Measurements from ENCODE around the gene UTP3.
"Not testable (repeated sequence)": the region's sequence is repeated elsewhere in the genome, so short reads cannot be mapped to it uniquely, and the experiment has no call there.

UTP3 gene

GRCh38 chr4:70700712-70701111 is 12.4 kb downstream of the UTP3 start:
- no peak for DNase-seq
- intact Hi-C loops (cut with DNase I; ENCODE audit: low total_unique reads) = no loop called here

GRCh38 chr4:70701271-70701670 is 12.9 kb downstream of the UTP3 start:
- no peak for DNase-seq
- Histone ChIP-seq H3K27me3 (no peaks in the 10 kb centered on the region), H3K27ac (no peak overlapping the region), H3K9me3 (no peaks in the 10 kb centered on the region), H3K36me3 (peaks cover 0 to under 1% (median 0%) of the 10 kb centered on the region in 3 donors), H3K4me3 (no peak overlapping the region), H3K4me1 (peaks cover 0 to 7% (median 3%) of the 10 kb centered on the region in 4 donors)
- intact Hi-C loops (cut with DNase I; ENCODE audit: low total_unique reads) = no loop called here
- no peak for TF ChIP-seq CTCF (IDR thresholded peaks at IDR 0.05)

More at GRCh38 chr4:70700712-70701111, 12.4 kb downstream of the UTP3 start:
- Histone ChIP-seq H3K9me3 (no peaks in the 10 kb centered on the region), H3K4me1 (peaks cover 0 to 5% (median 0%) of the 10 kb centered on the region in 4 donors), H3K4me3 (no peak overlapping the region), H3K27me3 (no peaks in the 10 kb centered on the region), H3K36me3 (peaks cover 0 to 5% (median 0%) of the 10 kb centered on the region in 3 donors), H3K27ac (no peak overlapping the region)
- TF ChIP-seq CTCF (IDR thresholded peaks at IDR 0.05) = no peak

GRCh38 chr4:70702592-70702991 is 14.3 kb downstream of the UTP3 start:
- DNase-seq; H3K27ac ChIP-seq; intact Hi-C loops (cut with DNase I; ENCODE audit: low total_unique reads): not testable (repeated sequence)

GRCh38 chr4:70703619-70704214 is 15.4 kb downstream of the UTP3 start:
- Histone ChIP-seq H3K9me3 (no peaks in the 10 kb centered on the region), H3K36me3 (no peaks in the 10 kb centered on the region)
- intact Hi-C loops (cut with DNase I; ENCODE audit: low total_unique reads) = loop anchor here (2.0 kb wide), 1 partner anchor 15 kb away; the partner anchor contains the start of gene UTP3

More at GRCh38 chr4:70702592-70702991, 14.3 kb downstream of the UTP3 start:
- peaks cover 0 to 19% (median 11%) of the 10 kb centered on the region in 4 donors for H3K4me1 ChIP-seq
- not testable (repeated sequence) for H3K27me3 ChIP-seq, H3K9me3 ChIP-seq, H3K4me3 ChIP-seq, H3K36me3 ChIP-seq

GRCh38 chr4:70704215-70704930 is 16.0 kb downstream of the UTP3 start:
- no peaks in the 10 kb centered on the region for H3K36me3 ChIP-seq
- intact Hi-C loops (cut with DNase I; ENCODE audit: low total_unique reads) = loop anchor here (2.0 kb wide), 1 partner anchor 16 kb away; the partner anchor contains the start of gene UTP3
- H3K9me3 ChIP-seq = no peaks in the 10 kb centered on the region
- H3K4me3 ChIP-seq = peak overlapping the region; percentile 72 to 96
- no peaks in the 10 kb centered on the region for H3K27me3 ChIP-seq
- H3K4me1 ChIP-seq = peaks cover 0 to 29% (median 11%) of the 10 kb centered on the region in 4 donors
- H3K27ac ChIP-seq = peak overlapping the region; percentile 91 to 95
- DNase-seq = peak; percentile 75 to 90
- TF ChIP-seq CTCF (IDR thresholded peaks at IDR 0.05) = peak in 1 of 2 experiments; percentile 30

More at GRCh38 chr4:70703619-70704214, 15.4 kb downstream of the UTP3 start:
- Histone ChIP-seq H3K27me3 (no peaks in the 10 kb centered on the region), H3K27ac (peak overlapping the region; percentile 91 to 95), H3K4me1 (peaks cover 0 to 29% (median 11%) of the 10 kb centered on the region in 4 donors), H3K4me3 (peak overlapping the region; percentile 72 to 96)
- no peak for DNase-seq
- no peak for TF ChIP-seq CTCF (IDR thresholded peaks at IDR 0.05)

GRCh38 chr4:70704931-70705182 is 16.5 kb downstream of the UTP3 start:
- intact Hi-C loops (cut with DNase I; ENCODE audit: low total_unique reads) = loop anchor here (2.0 kb wide), 1 partner anchor 16 kb away; the partner anchor contains the start of gene UTP3
- peak overlapping the region; percentile 91 to 95 for H3K27ac ChIP-seq
- no peak for DNase-seq

More at GRCh38 chr4:70704931-70705182, 16.5 kb downstream of the UTP3 start:
- Histone ChIP-seq H3K4me1 (peaks cover 0 to 29% (median 11%) of the 10 kb centered on the region in 4 donors), H3K4me3 (peak overlapping the region; percentile 72 to 96), H3K36me3 (no peaks in the 10 kb centered on the region), H3K27me3 (no peaks in the 10 kb centered on the region), H3K9me3 (no peaks in the 10 kb centered on the region)
- no peak for TF ChIP-seq CTCF (IDR thresholded peaks at IDR 0.05)
